HUES6 (cell line): ENCODE measurements around the gene NRTN.
A peak's percentile ranks its signal among the peaks of the same experiment; 100 is the strongest.

Experiments
- H3K27ac ChIP-seq: 2 replicates; pipeline ENCODE4 v1.7.0; 2013; ENCODE audit warnings: low read depth, mild to moderate bottlenecking, low read length, inconsistent platforms
- H3K27me3 ChIP-seq: 2 replicates; pipeline ENCODE4 v1.6.1; 2013; ENCODE audit warnings: low read length; ENCODE audit not compliant: control insufficient read depth, insufficient read depth
- H3K36me3 ChIP-seq: 2 replicates; pipeline ENCODE4 v1.6.1; 2013; ENCODE audit warnings: low read length; ENCODE audit not compliant: control insufficient read depth, insufficient read depth
- H3K4me1 ChIP-seq: 2 replicates; pipeline ENCODE4 v1.6.1; 2013; ENCODE audit warnings: low read length; ENCODE audit not compliant: control insufficient read depth, insufficient read depth
- H3K4me3 ChIP-seq: 2 replicates; pipeline ENCODE4 v1.5.1; 2013; ENCODE audit warnings: low read depth, low read length
- H3K9ac ChIP-seq: one replicate; pipeline ENCODE4 v1.6.1; 2013; ENCODE audit warnings: mild to moderate bottlenecking, low read length
- H3K9me3 ChIP-seq: 2 replicates; pipeline ENCODE4 v1.6.1; 2013; ENCODE audit warnings: low read depth, low read length; ENCODE audit not compliant: control insufficient read depth, insufficient read depth

The NRTN gene

GRCh38 chr19:5805462-5806132 lies 730 bp downstream of the NRTN start:
- Histone ChIP-seq H3K27me3 (peaks cover 20% of the 10 kb centered on the region), H3K27ac (no peak overlapping the region), H3K9me3 (no peaks in the 10 kb centered on the region), H3K9ac (no peak overlapping the region), H3K4me1 (peaks cover 7% of the 10 kb centered on the region), H3K36me3 (no peaks in the 10 kb centered on the region), H3K4me3 (peak overlapping the region; percentile 56)

- H3K4me3 ChIP-seq = peak overlapping the region; percentile 27
- peaks cover 7% of the 10 kb centered on the region for H3K4me1 ChIP-seq
- H3K9ac ChIP-seq = no peak overlapping the region
- peaks cover 20% of the 10 kb centered on the region for H3K27me3 ChIP-seq
- no peak overlapping the region for H3K27ac ChIP-seq
- no peaks in the 10 kb centered on the region for H3K36me3 ChIP-seq
- no peaks in the 10 kb centered on the region for H3K9me3 ChIP-seq
Measured at GRCh38 chr19:5806133-5806489, 1.2 kb downstream of the NRTN start.

- no peak overlapping the region for H3K27ac ChIP-seq
- H3K9ac ChIP-seq = no peak overlapping the region
- no peaks in the 10 kb centered on the region for H3K36me3 ChIP-seq
- no peaks in the 10 kb centered on the region for H3K9me3 ChIP-seq
- peaks cover 18% of the 10 kb centered on the region for H3K27me3 ChIP-seq
- no peak overlapping the region for H3K4me3 ChIP-seq
- peaks cover 6% of the 10 kb centered on the region for H3K4me1 ChIP-seq
Measured at GRCh38 chr19:5806905-5807304, 2.0 kb downstream of the NRTN start.

GRCh38 chr19:5808120-5808816 lies 3.4 kb downstream of the NRTN start:
- Histone ChIP-seq H3K27me3 (peaks cover 9% of the 10 kb centered on the region), H3K27ac (no peak overlapping the region), H3K4me3 (no peak overlapping the region), H3K4me1 (peaks cover 5% of the 10 kb centered on the region), H3K36me3 (no peaks in the 10 kb centered on the region), H3K9me3 (no peaks in the 10 kb centered on the region), H3K9ac (no peak overlapping the region)

GRCh38 chr19:5809053-5809452 lies 4.2 kb downstream of the NRTN start:
- no peaks in the 10 kb centered on the region for H3K9me3 ChIP-seq
- no peak overlapping the region for H3K9ac ChIP-seq
- no peaks in the 10 kb centered on the region for H3K36me3 ChIP-seq
- no peak overlapping the region for H3K4me3 ChIP-seq
- peaks cover 4% of the 10 kb centered on the region; the same call in 1 of the 2 replicates for H3K27me3 ChIP-seq
- peaks cover 5% of the 10 kb centered on the region for H3K4me1 ChIP-seq
- no peak overlapping the region for H3K27ac ChIP-seq

GRCh38 chr19:5809469-5809868 lies 4.6 kb downstream of the NRTN start:
- no peaks in the 10 kb centered on the region for H3K9me3 ChIP-seq
- no peak overlapping the region for H3K9ac ChIP-seq
- H3K36me3 ChIP-seq = no peaks in the 10 kb centered on the region
- no peak overlapping the region for H3K4me3 ChIP-seq
- H3K27ac ChIP-seq = no peak overlapping the region
- H3K27me3 ChIP-seq = peaks cover 4% of the 10 kb centered on the region; the same call in 1 of the 2 replicates
- H3K4me1 ChIP-seq = peaks cover 5% of the 10 kb centered on the region

GRCh38 chr19:5811117-5811516 lies 6.2 kb downstream of the NRTN start:
- peaks cover 3% of the 10 kb centered on the region for H3K4me1 ChIP-seq
- no peak overlapping the region for H3K9ac ChIP-seq
- no peak overlapping the region for H3K4me3 ChIP-seq
- no peaks in the 10 kb centered on the region for H3K36me3 ChIP-seq
- H3K27ac ChIP-seq = no peak overlapping the region
- no peaks in the 10 kb centered on the region for H3K27me3 ChIP-seq
- no peaks in the 10 kb centered on the region for H3K9me3 ChIP-seq

- no peaks in the 10 kb centered on the region for H3K9me3 ChIP-seq
- H3K4me3 ChIP-seq = no peak overlapping the region
- H3K27ac ChIP-seq = no peak overlapping the region
- no peaks in the 10 kb centered on the region; the same call in 1 of the 2 replicates for H3K27me3 ChIP-seq
- H3K4me1 ChIP-seq = no peaks in the 10 kb centered on the region
- no peak overlapping the region for H3K9ac ChIP-seq
- H3K36me3 ChIP-seq = no peaks in the 10 kb centered on the region
Measured at GRCh38 chr19:5814123-5814851, 9.4 kb downstream of the NRTN start.

- H3K4me3 ChIP-seq = no peak overlapping the region
- H3K4me1 ChIP-seq = no peaks in the 10 kb centered on the region
- H3K36me3 ChIP-seq = no peaks in the 10 kb centered on the region
- no peak overlapping the region for H3K27ac ChIP-seq
- H3K9ac ChIP-seq = no peak overlapping the region
- H3K9me3 ChIP-seq = no peaks in the 10 kb centered on the region
- no peaks in the 10 kb centered on the region; the same call in 1 of the 2 replicates for H3K27me3 ChIP-seq
Measured at GRCh38 chr19:5814852-5815246, 10.0 kb downstream of the NRTN start.

- no peak overlapping the region for H3K4me3 ChIP-seq
- no peaks in the 10 kb centered on the region for H3K9me3 ChIP-seq
- no peaks in the 10 kb centered on the region for H3K4me1 ChIP-seq
Measured at GRCh38 chr19:5817218-5817617, 12.4 kb downstream of the NRTN start.

GRCh38 chr19:5818594-5818993 lies 13.7 kb downstream of the NRTN start:
- Histone ChIP-seq H3K27me3 (no peaks in the 10 kb centered on the region; the same call in 1 of the 2 replicates), H3K9me3 (no peaks in the 10 kb centered on the region), H3K4me3 (no peak overlapping the region), H3K36me3 (no peaks in the 10 kb centered on the region), H3K9ac (no peak overlapping the region), H3K4me1 (no peaks in the 10 kb centered on the region), H3K27ac (no peak overlapping the region)

More at GRCh38 chr19:5817218-5817617, 12.4 kb downstream of the NRTN start:
- Histone ChIP-seq H3K36me3 (no peaks in the 10 kb centered on the region), H3K27ac (no peak overlapping the region), H3K9ac (no peak overlapping the region), H3K27me3 (no peaks in the 10 kb centered on the region; the same call in 1 of the 2 replicates)
